SW480 (cell line): ENCODE measurements around the gene CLRN1.
"Not testable (repeated sequence)": the region's sequence is repeated elsewhere in the genome, so short reads cannot be mapped to it uniquely, and the experiment has no call there.

Experiments
- DNase-seq: peaks from one replicate; pipeline ENCODE4 v3.0.0-alpha.2; 2016; ENCODE audit warnings: low spot score

CLRN1 gene

DNA sequence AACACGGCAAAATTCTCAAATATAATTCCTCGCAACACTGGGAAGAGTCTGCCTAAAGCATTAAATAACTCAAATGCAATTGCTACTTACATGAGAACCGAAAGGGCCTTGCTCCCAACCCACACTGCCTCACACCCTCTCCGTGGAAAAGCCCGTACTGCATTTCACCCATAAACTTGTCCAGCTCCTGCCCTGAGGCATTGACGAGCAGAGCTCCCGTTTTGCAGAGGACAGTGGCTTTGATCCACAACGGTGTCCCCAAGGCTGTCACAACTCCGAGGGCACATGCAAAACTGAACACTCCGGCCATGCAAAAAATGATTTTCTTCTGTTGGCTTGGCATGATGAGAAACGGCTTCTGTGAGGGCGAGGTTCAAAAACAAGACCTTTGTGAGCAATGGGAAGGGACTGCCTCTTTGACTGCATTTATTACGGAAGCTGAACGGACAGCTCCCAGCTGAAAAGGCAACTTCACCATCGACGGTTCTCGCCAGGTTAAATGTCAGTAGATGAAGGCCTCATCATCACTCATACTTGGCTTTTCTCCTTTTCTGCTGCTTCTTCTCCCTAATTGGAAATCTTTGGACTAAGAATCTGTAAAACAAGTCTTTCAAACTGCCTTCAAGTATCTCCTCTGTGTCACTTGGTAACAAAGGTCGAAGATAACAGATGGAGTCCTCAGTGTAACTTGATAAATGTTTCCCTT lies at the start of gene CLRN1:
Gene CLRN1, minus strand, starts transcription at position 362 of the 706 bp plus-strand sequence. Its CDS starts 19 bp downstream, at position 343.
- DNase-seq: no peak

- DNase-seq: no peak
These were observed 43.9 kb upstream of the CLRN1 start for GRCh38 chr3:151016478-151016795.

DNA sequence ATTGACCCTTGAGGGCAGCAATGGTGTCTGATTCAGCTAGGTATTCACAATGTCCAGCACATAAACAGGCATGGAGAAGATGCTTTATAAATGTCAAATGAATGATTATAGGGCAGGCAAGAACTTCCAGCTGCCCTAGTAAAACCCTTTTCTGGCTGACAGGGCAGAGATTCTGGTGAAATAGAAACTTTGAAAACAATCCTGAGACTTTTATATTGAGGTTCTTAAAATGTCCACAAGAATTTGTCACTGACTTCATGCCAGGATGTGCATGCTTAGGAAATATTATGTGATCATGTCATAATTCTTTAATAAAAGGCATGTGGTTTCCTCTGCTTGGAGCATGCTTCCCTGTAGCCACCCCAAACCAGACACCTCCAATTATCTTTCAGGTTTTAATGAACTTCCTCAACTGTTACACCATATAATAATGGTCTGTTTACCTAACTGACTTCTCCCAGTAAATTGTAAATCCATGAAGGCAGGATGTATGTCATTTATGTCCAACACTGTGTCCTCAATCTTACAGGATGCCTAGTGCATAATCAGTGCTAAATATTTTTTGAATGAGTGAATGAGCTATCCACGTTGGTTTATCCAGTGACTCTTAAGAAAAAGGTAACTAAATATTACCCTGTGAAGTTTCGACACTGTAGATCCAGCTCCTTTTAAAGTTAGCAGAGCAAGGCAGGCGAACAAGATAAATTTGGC lies 43.4 kb upstream of the CLRN1 start:
- DNase-seq: no peak

GRCh38 chr3:151015181-151015580 lies 42.7 kb upstream of the CLRN1 start:
- DNase-seq: no peak

DNA sequence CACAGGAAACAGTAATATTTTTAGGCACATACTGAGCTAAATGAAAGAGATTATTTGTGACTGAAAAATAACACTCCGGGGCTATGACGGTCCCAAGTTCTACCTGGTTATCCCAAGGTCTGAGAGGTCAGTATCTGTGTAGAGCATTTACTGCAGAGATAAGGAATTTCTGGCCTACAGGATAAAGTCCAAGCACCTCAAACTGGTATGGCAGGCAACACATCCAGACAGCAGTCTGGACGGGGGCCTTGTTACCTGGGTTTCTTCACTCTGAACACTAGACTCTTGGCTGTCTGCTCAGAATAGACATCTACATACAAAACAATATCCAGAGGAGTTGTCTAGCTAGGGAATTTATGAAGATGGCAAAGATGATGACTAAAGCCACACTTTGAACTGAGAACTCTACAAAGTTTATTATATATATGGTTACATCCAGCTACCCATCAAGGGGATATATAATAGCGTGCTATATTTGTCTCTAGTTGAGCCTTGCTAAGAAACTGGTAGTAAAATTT lies 42.0 kb upstream of the CLRN1 start:
- DNase-seq: no peak

DNA sequence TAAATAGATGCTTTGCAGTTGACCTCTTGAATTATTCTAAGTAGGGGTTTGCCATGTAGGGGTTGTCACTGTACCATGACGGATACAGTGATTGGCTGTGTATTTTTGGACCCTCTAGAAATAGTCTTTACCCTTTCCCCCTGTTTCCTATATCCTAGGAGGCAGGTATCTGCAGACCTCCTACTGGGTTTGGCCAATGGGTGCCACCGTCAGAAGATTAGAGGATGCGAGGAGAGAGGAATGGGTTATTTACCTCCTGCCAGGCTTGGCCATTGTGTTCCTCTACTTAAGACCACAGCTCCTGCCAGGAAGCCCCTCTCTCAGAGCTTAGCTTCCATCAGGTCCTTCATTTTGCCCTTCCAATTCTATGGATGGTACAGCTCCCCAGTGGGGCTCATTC lies 40.2 kb upstream of the CLRN1 start:
- no peak for DNase-seq

DNA sequence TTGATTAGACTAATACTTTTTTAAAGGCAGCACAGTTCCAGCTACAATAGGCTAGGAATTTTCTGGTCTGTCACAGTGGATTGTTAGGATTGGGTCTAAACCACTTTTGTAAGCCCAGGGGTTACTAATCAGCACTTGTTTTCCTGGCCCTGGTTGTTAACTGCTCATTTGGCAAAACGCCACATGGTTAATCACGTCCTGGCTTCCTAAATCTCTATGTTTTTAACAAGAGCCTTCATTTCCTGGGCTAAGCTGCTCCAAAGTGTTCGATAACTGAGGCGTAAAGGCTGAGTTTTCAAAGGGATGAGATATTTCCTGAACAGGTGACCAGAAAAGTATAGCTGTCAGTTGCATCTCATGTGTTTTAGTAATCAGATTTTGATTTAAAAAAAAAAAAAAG lies 38.9 kb upstream of the CLRN1 start:
- no peak for DNase-seq

- DNase-seq: no peak
These were observed 37.5 kb upstream of the CLRN1 start for GRCh38 chr3:151009981-151010380.

DNA sequence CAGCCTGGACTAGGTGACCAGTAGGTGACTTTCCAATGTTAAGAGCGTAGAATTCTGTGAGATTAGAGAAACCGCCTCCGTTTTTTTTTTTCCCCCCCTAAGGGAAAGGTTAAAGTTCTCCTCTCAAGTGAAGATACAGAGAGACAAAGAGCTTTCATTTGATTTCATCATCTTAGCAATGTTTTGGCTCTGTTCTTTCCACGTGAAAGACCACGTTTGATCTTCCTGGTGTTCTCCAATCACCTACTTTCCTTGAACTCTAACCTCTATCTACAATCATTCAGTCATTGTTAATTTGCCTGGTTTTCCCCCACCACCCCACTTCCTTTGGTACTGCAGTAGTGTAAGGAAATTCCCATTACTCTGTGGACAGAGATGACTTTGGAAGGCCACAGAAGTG lies 36.9 kb upstream of the CLRN1 start:
- peak; percentile 7 for DNase-seq

DNA sequence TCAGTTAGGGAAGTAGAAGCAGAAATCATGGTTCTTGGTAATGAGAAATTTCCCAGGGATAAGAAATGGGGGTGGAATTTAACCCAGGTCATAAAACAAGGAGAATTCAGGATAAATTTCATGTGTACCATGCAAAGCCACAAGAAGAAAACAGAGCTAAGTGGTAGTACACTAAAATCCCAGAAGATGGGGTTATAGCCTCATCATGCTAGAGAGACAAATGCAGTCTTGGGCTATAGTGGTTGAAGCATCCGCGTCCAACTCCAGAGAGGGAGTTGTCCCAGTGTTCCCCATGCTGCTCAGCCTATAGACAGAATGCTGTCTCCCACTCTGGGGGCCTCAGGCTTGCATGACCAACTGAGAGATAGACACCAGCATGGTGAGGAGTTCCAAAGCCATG lies 36.2 kb upstream of the CLRN1 start:
- DNase-seq: peak; percentile 25

- DNase-seq: no peak
These were observed 31.2 kb upstream of the CLRN1 start for GRCh38 chr3:151003768-151004134.

- DNase-seq: no peak
These were observed 30.7 kb upstream of the CLRN1 start for GRCh38 chr3:151003029-151003767.

DNA sequence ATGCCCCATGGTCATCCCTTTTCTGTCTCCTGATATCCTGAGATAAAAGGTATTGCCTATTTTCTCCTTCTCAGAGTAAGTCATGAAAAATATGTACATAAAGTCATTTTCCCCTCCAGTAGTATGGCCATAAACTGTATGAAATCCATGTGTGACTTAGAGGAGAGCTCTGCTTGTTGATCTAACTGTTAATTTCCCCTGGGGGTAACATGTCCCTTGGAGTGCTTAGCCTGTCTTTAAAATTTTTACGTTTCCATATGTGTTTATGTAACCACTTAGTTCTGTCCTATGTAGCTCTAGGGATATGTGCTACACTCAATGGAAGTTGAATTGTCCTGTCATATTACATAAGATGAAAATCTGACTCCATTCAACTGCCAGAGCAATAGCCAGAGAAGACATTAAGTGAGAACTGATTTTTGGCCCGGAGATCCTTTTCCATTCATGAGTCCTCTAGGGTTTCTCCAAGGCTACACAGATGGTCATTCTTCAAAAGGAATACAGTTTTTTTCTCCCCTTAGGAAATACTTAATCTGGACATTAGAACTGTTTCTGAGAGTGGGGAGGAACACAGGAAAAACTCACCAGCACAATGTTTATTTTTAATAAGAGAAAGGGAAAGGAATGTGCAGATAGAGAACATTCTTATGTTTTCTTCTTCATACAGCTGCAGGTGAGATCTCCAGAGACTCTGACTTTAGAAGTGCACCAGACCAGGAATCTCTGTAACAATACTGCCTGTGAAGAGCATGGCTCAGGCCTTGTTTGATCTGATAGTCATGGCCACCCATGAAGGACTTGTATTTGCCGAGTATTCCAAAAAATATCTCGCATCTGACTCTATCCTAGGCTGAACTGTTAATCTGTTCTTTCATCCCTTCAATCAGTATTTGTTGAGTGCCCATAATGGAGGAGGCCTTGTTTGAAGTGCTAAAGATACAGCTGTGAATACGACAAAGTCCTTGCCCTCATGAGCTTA lies 29.8 kb upstream of the CLRN1 start:
- no peak for DNase-seq

- DNase-seq: no peak
These were observed 26.5 kb upstream of the CLRN1 start for GRCh38 chr3:150998996-150999395.

- no peak for DNase-seq
These were observed 24.2 kb upstream of the CLRN1 start for GRCh38 chr3:150996731-150997130.

GRCh38 chr3:150995510-150995909 lies 23.0 kb upstream of the CLRN1 start:
- no peak for DNase-seq

DNA sequence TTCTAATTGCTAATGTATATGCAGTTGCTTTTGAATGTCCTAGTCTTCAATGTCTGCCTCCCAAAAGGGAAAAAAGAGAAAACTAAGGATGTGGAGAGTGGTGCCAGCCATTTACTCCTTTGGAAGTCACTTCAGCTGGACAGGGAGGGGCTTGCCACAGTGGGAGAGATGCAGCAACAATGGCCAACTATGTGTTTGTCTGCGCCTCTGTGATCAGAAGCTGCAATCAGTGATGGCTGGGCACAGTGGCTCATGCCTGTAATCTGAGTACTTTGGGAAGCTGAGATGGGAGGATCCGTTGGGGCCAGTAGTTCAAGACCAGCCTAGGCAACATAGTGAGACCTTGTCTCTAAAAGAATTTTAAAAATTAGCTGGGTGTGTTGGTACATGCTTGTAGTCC lies 16.7 kb upstream of the CLRN1 start:
- no peak for DNase-seq

GRCh38 chr3:150988395-150988794 lies 15.9 kb upstream of the CLRN1 start:
- not testable (repeated sequence) for DNase-seq

- DNase-seq: no peak
These were observed 13.2 kb upstream of the CLRN1 start for GRCh38 chr3:150985711-150986110.

DNA sequence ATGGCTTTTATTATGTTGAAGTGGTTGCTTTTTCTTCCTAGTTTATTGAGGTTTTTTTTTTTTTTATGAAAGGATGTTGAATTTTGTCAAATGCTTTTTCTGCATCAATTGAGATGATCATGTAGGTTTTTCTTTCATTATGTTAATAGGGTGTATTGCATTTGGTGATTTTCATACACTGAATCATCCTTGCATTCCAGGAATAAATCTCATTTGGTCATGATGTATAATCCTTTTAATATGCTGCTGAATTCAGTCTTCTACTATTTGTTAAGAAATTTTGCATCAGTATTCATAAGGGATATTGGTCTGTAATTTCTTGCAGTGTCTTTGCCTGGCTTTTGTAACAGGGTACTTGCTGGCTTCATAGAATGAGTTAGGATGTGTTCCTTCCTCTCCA lies 11.5 kb upstream of the CLRN1 start:
- no peak for DNase-seq

DNA sequence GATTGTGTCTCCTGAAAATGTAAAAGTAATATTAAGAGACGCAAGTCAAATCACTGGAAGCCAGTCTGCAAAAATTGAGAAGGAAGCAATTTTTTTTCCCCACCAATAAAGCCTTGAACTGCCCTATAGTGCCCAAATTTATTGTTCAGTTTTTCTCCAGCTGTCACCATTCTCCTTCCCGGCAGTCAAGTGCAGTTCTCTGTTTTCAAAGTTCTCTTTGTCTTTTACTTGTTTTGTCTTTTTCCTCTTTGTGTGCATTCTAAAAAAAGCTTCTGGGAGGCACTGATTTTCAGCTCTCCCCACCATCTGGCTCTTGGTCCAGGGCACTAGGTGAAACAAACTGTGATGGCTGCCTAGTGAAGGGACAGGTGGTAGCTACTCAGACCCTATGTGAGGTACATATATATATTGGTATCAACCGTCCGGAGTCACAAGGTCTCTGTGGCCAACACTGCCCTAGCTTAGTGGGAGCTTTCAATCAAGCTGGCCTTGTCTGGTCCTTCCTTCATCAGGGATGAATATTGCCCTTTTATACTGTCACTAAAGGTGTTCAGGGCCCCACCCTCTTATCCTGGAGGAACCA lies 6.1 kb upstream of the CLRN1 start:
- no peak for DNase-seq

DNA sequence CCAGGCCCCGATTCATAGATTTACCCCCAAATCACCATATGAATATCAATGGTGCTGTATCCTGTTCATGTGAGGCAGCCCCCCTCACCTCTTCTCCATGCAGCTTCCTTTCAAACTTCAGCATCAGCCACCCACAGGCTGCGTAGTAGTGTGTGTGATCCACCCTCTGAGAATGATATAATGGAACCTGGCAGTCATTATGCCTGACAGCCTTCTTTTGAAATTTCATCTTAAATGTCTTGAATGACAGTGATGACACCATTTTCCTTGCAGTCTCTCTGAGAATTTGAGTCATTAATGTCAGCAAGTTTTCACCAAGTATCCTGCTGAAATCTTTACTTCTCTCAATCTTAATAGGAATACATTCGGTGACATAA lies 3.5 kb upstream of the CLRN1 start:
- no peak for DNase-seq
